Measurements from ENCODE around the gene EHHADH.

DNA sequence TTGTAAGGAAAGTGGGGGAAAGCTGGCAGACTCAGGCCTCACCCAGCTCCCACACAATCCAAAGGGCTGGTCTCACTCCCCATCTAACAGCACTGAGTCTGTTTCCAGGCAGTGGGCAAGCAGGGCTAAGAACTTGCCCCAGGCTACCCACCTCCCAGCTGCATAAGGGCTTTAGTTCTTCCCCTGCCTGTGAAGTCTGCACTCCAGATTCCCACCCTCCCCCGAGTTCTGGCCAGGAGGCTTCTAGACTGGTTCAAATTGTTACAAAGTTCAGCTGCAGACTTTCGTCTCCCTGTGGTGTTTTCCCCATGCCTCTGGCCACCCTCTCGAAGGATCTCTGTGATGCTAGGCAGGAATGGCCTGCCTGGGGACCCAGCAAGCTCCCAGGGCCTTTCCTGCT is 11.2 kb downstream of the EHHADH start:
- TF ChIP-seq EZH2 (IDR thresholded peaks at IDR 0.05; ENCODE audit: insufficient read depth, poor library complexity, severe bottlenecking) = no peak
- no peak for TF ChIP-seq EZH2phosphoT487 (IDR thresholded peaks at IDR 0.05; ENCODE audit: insufficient read depth, low read depth)

Data from GM23248 (cell line).